HL-60 (cell line): ENCODE data around the gene APBA2.

ENCODE experiments used
- DNase-seq, 2 experiments: peaks; one replicate each; pipeline ENCODE4 v3.0.0-alpha.2; 2010 to 2020; ENCODE audit warnings: low read depth in 1 of 2, low spot score in 1 of 2
- H3K27ac ChIP-seq: fragments of 250-450 bp; sonication (Bioruptor Pico); replicated peaks from 2 replicates; pipeline ENCODE4 v1.5.1; 2020; ENCODE audit warnings: mild to moderate bottlenecking, moderate library complexity
- H3K27me3 ChIP-seq: fragments of 250-450 bp; sonication (Bioruptor Pico); 2 replicates; pipeline ENCODE4 v1.5.1; 2021; ENCODE audit warnings: mild to moderate bottlenecking, moderate library complexity; ENCODE audit not compliant: insufficient read depth, poor library complexity, severe bottlenecking
- H3K4me3 ChIP-seq: replicated peaks from 2 replicates; pipeline ENCODE4 v1.5.1; 2011; ENCODE audit warnings: mild to moderate bottlenecking, control low read depth, low read length; ENCODE audit not compliant: insufficient read depth
- GABPA ChIP-seq: IDR thresholded peaks from 2 replicates; pipeline ENCODE4 v1.6.1; 2012; ENCODE audit warnings: low read depth
- POLR2AphosphoS5 ChIP-seq: IDR thresholded peaks from 2 replicates; pipeline ENCODE4 v1.6.1; 2012; ENCODE audit warnings: low read depth
- SPI1 ChIP-seq: IDR thresholded peaks from 2 replicates; pipeline ENCODE4 v1.6.1; 2012; ENCODE audit warnings: low read depth, mild to moderate bottlenecking, borderline replicate concordance
- TF ChIP-seq, protein P1 (sequence below): IDR thresholded peaks from 2 replicates; pipeline ENCODE4 v1.6.1; 2012; ENCODE audit warnings: low read depth; ENCODE audit not compliant: insufficient replicate concordance
- TF ChIP-seq, protein P2 (sequence below): IDR thresholded peaks from one replicate; pipeline ENCODE4 v1.5.1; 2011; ENCODE audit warnings: low read length, control low read depth, inconsistent platforms; ENCODE audit not compliant: insufficient read depth

The APBA2 gene

DNA sequence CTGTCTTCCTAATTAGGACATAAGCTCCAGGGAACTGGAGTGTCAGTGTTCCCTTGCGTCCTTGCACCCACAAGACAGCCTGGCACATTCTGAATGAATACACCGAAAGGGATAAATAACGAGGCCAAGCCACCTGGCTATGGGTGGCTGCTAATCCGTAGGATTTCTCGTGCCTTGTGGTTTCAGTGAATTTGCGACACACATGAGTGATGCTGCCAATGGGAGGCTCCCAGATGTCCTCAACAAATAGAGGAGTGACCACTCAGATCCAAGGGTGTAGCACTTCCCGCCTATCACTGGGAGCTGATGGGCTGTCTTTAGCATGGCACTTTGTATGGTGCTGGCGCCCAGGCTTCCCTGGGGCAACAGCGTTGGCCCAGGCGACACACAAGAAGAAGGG lies 43.4 kb downstream of the APBA2 start:
- TF ChIP-seq GABPA (no peak), SPI1 (no peak), POLR2AphosphoS5 (no peak)
- TF ChIP-seq, protein P1, sequence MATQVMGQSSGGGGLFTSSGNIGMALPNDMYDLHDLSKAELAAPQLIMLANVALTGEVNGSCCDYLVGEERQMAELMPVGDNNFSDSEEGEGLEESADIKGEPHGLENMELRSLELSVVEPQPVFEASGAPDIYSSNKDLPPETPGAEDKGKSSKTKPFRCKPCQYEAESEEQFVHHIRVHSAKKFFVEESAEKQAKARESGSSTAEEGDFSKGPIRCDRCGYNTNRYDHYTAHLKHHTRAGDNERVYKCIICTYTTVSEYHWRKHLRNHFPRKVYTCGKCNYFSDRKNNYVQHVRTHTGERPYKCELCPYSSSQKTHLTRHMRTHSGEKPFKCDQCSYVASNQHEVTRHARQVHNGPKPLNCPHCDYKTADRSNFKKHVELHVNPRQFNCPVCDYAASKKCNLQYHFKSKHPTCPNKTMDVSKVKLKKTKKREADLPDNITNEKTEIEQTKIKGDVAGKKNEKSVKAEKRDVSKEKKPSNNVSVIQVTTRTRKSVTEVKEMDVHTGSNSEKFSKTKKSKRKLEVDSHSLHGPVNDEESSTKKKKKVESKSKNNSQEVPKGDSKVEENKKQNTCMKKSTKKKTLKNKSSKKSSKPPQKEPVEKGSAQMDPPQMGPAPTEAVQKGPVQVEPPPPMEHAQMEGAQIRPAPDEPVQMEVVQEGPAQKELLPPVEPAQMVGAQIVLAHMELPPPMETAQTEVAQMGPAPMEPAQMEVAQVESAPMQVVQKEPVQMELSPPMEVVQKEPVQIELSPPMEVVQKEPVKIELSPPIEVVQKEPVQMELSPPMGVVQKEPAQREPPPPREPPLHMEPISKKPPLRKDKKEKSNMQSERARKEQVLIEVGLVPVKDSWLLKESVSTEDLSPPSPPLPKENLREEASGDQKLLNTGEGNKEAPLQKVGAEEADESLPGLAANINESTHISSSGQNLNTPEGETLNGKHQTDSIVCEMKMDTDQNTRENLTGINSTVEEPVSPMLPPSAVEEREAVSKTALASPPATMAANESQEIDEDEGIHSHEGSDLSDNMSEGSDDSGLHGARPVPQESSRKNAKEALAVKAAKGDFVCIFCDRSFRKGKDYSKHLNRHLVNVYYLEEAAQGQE, result no peak
- TF ChIP-seq, protein P2, sequence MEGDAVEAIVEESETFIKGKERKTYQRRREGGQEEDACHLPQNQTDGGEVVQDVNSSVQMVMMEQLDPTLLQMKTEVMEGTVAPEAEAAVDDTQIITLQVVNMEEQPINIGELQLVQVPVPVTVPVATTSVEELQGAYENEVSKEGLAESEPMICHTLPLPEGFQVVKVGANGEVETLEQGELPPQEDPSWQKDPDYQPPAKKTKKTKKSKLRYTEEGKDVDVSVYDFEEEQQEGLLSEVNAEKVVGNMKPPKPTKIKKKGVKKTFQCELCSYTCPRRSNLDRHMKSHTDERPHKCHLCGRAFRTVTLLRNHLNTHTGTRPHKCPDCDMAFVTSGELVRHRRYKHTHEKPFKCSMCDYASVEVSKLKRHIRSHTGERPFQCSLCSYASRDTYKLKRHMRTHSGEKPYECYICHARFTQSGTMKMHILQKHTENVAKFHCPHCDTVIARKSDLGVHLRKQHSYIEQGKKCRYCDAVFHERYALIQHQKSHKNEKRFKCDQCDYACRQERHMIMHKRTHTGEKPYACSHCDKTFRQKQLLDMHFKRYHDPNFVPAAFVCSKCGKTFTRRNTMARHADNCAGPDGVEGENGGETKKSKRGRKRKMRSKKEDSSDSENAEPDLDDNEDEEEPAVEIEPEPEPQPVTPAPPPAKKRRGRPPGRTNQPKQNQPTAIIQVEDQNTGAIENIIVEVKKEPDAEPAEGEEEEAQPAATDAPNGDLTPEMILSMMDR, result no peak
- Histone ChIP-seq H3K4me3 (no peak overlapping the region), H3K27ac (no peak overlapping the region), H3K27me3 (no peaks in the 10 kb centered on the region)
- no peak for DNase-seq

DNA sequence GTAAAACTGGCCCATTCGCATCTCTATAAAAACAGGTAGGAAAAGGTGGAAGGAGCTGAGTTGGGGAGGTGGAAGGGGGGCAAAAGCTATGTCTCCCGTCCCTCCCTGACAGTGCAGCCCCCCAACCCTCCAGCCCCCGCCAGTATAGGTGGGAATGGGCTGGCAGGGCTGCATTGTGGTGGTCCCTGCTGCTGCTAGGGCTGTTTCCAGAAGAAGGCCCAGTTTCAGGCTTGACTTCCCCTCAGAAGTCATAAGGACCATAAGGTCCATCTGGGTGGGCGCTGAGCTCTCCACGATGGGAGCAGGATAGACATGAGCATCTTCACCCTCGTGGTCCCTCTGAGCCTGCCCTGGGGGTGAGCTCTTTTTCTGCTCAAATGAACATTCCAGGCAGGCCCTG lies 44.2 kb downstream of the APBA2 start:
- Histone ChIP-seq H3K4me3 (no peak overlapping the region), H3K27ac (no peak overlapping the region), H3K27me3 (no peaks in the 10 kb centered on the region)
- TF ChIP-seq, protein P2, result no peak
- no peak for TF ChIP-seq POLR2AphosphoS5
- TF ChIP-seq, protein P1, result no peak
- TF ChIP-seq SPI1, result no peak
- no peak for TF ChIP-seq GABPA
- no peak for DNase-seq

DNA sequence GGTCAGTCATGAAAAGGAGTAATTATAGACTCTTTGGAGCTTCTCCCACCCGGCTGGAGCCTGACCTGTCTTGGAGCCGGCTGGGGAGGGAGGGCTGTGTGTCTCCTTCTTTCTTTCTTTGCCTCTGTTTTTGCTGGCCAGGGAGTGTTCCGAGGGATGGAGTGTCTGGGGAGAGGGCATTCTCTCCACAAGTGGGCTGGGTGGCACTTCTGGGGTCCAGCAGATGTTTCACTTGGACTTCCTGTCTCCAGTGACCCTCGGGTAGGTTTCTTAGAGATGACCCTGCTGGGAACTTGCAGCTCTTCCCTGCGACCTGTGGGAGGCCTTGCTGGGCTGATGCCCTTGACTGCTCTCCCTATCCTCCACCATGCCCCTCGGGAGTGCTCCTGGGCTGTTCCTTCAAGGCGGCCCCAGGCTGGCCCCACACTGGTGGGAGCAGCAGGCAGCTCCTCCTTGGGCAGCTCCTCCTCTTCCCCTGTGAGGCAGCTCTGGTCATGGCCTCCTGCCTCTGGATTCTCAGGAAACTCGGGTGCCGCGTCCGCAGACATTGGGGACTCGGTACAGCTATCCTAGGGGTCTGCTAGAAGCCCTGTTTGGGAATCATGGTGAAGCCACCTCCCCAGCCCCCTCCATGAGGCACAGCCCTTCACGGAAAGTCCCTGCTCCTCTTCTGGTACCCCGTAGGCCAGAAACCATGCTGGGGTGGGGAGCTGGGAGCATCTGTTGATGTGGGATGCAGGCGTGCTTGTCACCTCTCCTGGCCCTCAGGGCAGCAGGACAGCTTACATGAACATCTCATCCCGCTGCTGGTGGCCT lies 44.9 kb downstream of the APBA2 start:
- TF ChIP-seq GABPA (no peak), POLR2AphosphoS5 (no peak), SPI1 (no peak)
- TF ChIP-seq, protein P2, result no peak
- TF ChIP-seq, protein P1, result no peak
- no peaks in the 10 kb centered on the region for H3K27me3 ChIP-seq
- H3K4me3 ChIP-seq, result no peak overlapping the region
- no peak overlapping the region for H3K27ac ChIP-seq
- no peak for DNase-seq
